GM23338 (cell line): Measurements from ENCODE around the gene RPTOR.

ENCODE experiments used
- CREB1 ChIP-seq: fragments of 250-450 bp; sonication (Bioruptor Pico); IDR thresholded peaks from 2 replicates; pipeline ENCODE4 v1.5.0; 2020; ENCODE audit warnings: low read depth, mild to moderate bottlenecking, moderate library complexity
- EZH2 ChIP-seq: fragments of 200-600 bp; sonication (generic); IDR thresholded peaks from one replicate; pipeline ENCODE4 v1.8.0; 2017; ENCODE audit warnings: antibody characterized with exemption, mild to moderate bottlenecking, low read depth; ENCODE audit not compliant: unreplicated experiment
- EZH2phosphoT487 ChIP-seq: fragments of 200-600 bp; sonication (generic); IDR thresholded peaks from one replicate; pipeline ENCODE4 v1.8.1; 2018; ENCODE audit warnings: antibody characterized with exemption; ENCODE audit not compliant: unreplicated experiment
- JUNB ChIP-seq: IDR thresholded peaks from one replicate; pipeline ENCODE4 v1.6.1; 2016; ENCODE audit warnings: antibody characterized with exemption; ENCODE audit not compliant: unreplicated experiment
- NANOG ChIP-seq: IDR thresholded peaks from 2 replicates; pipeline ENCODE4 v1.6.1; 2016; ENCODE audit warnings: antibody characterized with exemption, borderline replicate concordance
- POLR2AphosphoS5 ChIP-seq: IDR thresholded peaks from 2 replicates; pipeline ENCODE4 v1.6.1; 2016; ENCODE audit warnings: antibody characterized with exemption, low read depth
- STAT1 ChIP-seq: IDR thresholded peaks from one replicate; pipeline ENCODE4 v1.6.1; 2016; ENCODE audit warnings: antibody characterized with exemption; ENCODE audit not compliant: unreplicated experiment
- ZNF114 ChIP-seq: fragments of 250-450 bp; sonication (Bioruptor Pico); IDR thresholded peaks from 2 replicates; pipeline ENCODE4 v1.5.0; 2020; ENCODE audit warnings: mild to moderate bottlenecking, moderate library complexity
- ZNF331 ChIP-seq: fragments of 250-450 bp; sonication (Bioruptor Pico); IDR thresholded peaks from 2 replicates; pipeline ENCODE4 v1.5.0; 2020; ENCODE audit warnings: low read depth, mild to moderate bottlenecking, moderate library complexity
- TF ChIP-seq, protein P1 (sequence below), 2 experiments: fragments of 200-600 bp in 1 of 2; sonication (generic) in 1 of 2; conservative IDR thresholded peaks; 2 replicates each; pipeline versions ENCODE4 v1.5.1 to v1.6.1; 2016 to 2017; ENCODE audit warnings: antibody characterized with exemption in 2 of 2, low read depth in 2 of 2, mild to moderate bottlenecking in 2 of 2, moderate library complexity in 1 of 2
- TF ChIP-seq, protein P2 (sequence below): IDR thresholded peaks from one replicate; pipeline ENCODE4 v1.6.1; 2018; ENCODE audit warnings: antibody characterized with exemption; ENCODE audit not compliant: unreplicated experiment
- TF ChIP-seq, protein P3 (sequence below): IDR thresholded peaks from 2 replicates; pipeline ENCODE4 v1.6.1; 2016; ENCODE audit warnings: antibody characterized with exemption
- TF ChIP-seq, protein P4 (sequence below): fragments of 250-450 bp; sonication (Bioruptor Pico); IDR thresholded peaks from 2 replicates; pipeline ENCODE4 v1.5.0; 2020; ENCODE audit warnings: mild to moderate bottlenecking, moderate library complexity

DNA sequence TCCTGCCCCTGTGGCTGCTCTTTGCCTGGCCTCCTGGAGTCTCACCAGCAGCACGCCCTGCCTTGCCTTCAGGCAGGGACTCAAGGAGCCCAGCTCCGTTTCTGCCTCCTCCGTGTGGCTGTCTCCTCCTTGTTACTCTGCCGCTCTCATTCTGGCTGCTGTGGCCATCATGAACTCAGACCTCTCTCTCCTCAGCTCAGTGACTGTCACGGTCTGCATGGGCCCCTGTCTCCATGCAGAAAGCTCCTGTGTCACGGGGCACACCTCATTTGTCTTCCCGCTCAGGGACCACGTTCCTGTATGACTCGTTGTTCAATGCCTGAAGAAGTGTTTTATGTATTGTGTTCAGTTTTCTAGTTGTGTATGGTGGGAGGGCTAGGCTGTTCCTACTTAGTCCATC is 25.3 kb downstream of the RPTOR start:
- TF ChIP-seq, protein P1, sequence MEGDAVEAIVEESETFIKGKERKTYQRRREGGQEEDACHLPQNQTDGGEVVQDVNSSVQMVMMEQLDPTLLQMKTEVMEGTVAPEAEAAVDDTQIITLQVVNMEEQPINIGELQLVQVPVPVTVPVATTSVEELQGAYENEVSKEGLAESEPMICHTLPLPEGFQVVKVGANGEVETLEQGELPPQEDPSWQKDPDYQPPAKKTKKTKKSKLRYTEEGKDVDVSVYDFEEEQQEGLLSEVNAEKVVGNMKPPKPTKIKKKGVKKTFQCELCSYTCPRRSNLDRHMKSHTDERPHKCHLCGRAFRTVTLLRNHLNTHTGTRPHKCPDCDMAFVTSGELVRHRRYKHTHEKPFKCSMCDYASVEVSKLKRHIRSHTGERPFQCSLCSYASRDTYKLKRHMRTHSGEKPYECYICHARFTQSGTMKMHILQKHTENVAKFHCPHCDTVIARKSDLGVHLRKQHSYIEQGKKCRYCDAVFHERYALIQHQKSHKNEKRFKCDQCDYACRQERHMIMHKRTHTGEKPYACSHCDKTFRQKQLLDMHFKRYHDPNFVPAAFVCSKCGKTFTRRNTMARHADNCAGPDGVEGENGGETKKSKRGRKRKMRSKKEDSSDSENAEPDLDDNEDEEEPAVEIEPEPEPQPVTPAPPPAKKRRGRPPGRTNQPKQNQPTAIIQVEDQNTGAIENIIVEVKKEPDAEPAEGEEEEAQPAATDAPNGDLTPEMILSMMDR (conservative IDR thresholded peaks at IDR 0.05; ENCODE audit: low read depth in 2 of 2) = no peak
- TF ChIP-seq, protein P2, sequence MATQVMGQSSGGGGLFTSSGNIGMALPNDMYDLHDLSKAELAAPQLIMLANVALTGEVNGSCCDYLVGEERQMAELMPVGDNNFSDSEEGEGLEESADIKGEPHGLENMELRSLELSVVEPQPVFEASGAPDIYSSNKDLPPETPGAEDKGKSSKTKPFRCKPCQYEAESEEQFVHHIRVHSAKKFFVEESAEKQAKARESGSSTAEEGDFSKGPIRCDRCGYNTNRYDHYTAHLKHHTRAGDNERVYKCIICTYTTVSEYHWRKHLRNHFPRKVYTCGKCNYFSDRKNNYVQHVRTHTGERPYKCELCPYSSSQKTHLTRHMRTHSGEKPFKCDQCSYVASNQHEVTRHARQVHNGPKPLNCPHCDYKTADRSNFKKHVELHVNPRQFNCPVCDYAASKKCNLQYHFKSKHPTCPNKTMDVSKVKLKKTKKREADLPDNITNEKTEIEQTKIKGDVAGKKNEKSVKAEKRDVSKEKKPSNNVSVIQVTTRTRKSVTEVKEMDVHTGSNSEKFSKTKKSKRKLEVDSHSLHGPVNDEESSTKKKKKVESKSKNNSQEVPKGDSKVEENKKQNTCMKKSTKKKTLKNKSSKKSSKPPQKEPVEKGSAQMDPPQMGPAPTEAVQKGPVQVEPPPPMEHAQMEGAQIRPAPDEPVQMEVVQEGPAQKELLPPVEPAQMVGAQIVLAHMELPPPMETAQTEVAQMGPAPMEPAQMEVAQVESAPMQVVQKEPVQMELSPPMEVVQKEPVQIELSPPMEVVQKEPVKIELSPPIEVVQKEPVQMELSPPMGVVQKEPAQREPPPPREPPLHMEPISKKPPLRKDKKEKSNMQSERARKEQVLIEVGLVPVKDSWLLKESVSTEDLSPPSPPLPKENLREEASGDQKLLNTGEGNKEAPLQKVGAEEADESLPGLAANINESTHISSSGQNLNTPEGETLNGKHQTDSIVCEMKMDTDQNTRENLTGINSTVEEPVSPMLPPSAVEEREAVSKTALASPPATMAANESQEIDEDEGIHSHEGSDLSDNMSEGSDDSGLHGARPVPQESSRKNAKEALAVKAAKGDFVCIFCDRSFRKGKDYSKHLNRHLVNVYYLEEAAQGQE = no peak
- no peak for TF ChIP-seq EZH2phosphoT487
- TF ChIP-seq EZH2 = no peak
- TF ChIP-seq POLR2AphosphoS5 = no peak
- no peak for TF ChIP-seq CREB1 (CRISPR knock-in tag)
- no peak for TF ChIP-seq STAT1
- TF ChIP-seq NANOG = no peak
- TF ChIP-seq, protein P3, sequence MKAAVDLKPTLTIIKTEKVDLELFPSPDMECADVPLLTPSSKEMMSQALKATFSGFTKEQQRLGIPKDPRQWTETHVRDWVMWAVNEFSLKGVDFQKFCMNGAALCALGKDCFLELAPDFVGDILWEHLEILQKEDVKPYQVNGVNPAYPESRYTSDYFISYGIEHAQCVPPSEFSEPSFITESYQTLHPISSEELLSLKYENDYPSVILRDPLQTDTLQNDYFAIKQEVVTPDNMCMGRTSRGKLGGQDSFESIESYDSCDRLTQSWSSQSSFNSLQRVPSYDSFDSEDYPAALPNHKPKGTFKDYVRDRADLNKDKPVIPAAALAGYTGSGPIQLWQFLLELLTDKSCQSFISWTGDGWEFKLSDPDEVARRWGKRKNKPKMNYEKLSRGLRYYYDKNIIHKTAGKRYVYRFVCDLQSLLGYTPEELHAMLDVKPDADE = no peak
- no peak for TF ChIP-seq JUNB
- no peak for TF ChIP-seq ZNF331 (CRISPR knock-in tag)
- TF ChIP-seq ZNF114 (CRISPR knock-in tag) = no peak
- TF ChIP-seq, protein P4, sequence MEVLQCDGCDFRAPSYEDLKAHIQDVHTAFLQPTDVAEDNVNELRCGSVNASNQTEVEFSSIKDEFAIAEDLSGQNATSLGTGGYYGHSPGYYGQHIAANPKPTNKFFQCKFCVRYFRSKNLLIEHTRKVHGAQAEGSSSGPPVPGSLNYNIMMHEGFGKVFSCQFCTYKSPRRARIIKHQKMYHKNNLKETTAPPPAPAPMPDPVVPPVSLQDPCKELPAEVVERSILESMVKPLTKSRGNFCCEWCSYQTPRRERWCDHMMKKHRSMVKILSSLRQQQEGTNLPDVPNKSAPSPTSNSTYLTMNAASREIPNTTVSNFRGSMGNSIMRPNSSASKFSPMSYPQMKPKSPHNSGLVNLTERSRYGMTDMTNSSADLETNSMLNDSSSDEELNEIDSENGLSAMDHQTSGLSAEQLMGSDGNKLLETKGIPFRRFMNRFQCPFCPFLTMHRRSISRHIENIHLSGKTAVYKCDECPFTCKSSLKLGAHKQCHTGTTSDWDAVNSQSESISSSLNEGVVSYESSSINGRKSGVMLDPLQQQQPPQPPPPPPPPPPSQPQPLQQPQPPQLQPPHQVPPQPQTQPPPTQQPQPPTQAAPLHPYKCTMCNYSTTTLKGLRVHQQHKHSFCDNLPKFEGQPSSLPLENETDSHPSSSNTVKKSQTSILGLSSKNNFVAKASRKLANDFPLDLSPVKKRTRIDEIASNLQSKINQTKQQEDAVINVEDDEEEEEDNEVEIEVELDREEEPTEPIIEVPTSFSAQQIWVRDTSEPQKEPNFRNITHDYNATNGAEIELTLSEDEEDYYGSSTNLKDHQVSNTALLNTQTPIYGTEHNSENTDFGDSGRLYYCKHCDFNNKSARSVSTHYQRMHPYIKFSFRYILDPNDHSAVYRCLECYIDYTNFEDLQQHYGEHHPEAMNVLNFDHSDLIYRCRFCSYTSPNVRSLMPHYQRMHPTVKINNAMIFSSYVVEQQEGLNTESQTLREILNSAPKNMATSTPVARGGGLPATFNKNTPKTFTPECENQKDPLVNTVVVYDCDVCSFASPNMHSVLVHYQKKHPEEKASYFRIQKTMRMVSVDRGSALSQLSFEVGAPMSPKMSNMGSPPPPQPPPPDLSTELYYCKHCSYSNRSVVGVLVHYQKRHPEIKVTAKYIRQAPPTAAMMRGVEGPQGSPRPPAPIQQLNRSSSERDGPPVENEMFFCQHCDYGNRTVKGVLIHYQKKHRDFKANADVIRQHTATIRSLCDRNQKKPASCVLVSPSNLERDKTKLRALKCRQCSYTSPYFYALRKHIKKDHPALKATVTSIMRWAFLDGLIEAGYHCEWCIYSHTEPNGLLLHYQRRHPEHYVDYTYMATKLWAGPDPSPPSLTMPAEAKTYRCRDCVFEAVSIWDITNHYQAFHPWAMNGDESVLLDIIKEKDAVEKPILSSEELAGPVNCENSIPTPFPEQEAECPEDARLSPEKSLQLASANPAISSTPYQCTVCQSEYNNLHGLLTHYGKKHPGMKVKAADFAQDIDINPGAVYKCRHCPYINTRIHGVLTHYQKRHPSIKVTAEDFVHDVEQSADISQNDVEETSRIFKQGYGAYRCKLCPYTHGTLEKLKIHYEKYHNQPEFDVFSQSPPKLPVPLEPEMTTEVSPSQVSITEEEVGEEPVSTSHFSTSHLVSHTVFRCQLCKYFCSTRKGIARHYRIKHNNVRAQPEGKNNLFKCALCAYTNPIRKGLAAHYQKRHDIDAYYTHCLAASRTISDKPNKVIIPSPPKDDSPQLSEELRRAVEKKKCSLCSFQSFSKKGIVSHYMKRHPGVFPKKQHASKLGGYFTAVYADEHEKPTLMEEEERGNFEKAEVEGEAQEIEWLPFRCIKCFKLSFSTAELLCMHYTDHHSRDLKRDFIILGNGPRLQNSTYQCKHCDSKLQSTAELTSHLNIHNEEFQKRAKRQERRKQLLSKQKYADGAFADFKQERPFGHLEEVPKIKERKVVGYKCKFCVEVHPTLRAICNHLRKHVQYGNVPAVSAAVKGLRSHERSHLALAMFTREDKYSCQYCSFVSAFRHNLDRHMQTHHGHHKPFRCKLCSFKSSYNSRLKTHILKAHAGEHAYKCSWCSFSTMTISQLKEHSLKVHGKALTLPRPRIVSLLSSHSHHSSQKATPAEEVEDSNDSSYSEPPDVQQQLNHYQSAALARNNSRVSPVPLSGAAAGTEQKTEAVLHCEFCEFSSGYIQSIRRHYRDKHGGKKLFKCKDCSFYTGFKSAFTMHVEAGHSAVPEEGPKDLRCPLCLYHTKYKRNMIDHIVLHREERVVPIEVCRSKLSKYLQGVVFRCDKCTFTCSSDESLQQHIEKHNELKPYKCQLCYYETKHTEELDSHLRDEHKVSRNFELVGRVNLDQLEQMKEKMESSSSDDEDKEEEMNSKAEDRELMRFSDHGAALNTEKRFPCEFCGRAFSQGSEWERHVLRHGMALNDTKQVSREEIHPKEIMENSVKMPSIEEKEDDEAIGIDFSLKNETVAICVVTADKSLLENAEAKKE = no peak
